Gastroesophageal sphincter (tissue), 4 donors: ENCODE data around the gene TRAPPC11. TPM values are rescaled to one million over a fixed set of nuclear protein-coding genes. Genes with fewer than 3 reads are reported as not detected.

Source experiments
- ATAC-seq: fragments of 150-250 bp; one replicate; pipeline ENCODE4 v1.9.1; 2016; ENCODE audit warnings: mild to moderate bottlenecking, moderate library complexity
- H3K27ac ChIP-seq, 4 donors: fragments of 200-600 bp; sonication (generic) in 3 of 4; 1 replicate in 3 of 4; 2 replicates in 1 of 4; pipeline ENCODE4 v1.5.1; 2016 to 2019
- H3K27me3 ChIP-seq: fragments of 200-600 bp; sonication (generic); one replicate; pipeline ENCODE4 v1.5.1; 2019
- H3K36me3 ChIP-seq, 2 donors: fragments of 200-600 bp; sonication (generic); one replicate each; pipeline ENCODE4 v1.5.1; 2019; ENCODE audit warnings: control low read depth in 1 of 2
- H3K4me1 ChIP-seq, 3 donors: fragments of 200-600 bp; sonication (generic); 1 replicate in 2 of 3; 2 replicates in 1 of 3; pipeline ENCODE4 v1.5.1; 2016 to 2019; ENCODE audit warnings: control low read depth in 2 of 3
- H3K4me3 ChIP-seq, 2 donors: fragments of 200-600 bp; sonication (generic); one replicate each; pipeline ENCODE4 v1.5.1; 2019; ENCODE audit warnings: mild to moderate bottlenecking in 1 of 2, moderate library complexity in 1 of 2
- H3K9me3 ChIP-seq, 3 donors: fragments of 200-600 bp; sonication (generic); one replicate each; pipeline ENCODE4 v1.5.1; 2017 to 2019; ENCODE audit warnings: control low read depth in 2 of 3
- EP300 ChIP-seq: sonication (generic); formaldehyde crosslinking; IDR thresholded peaks from one replicate; pipeline ENCODE4 v1.6.1; 2017; ENCODE audit warnings: antibody characterized with exemption, mild to moderate bottlenecking
- POLR2A ChIP-seq, 2 donors: fragments of 450-650 bp; IDR thresholded peaks; one replicate each; pipeline ENCODE4 v1.6.1; 2017; ENCODE audit warnings: antibody characterized with exemption in 2 of 2, mild to moderate bottlenecking in 2 of 2, moderate library complexity in 1 of 2
- POLR2AphosphoS5 ChIP-seq: sonication (generic); formaldehyde crosslinking; IDR thresholded peaks from one replicate; pipeline ENCODE4 v1.6.1; 2017; ENCODE audit warnings: antibody characterized with exemption
- WGBS, 2 donors: methylation state at CpG; one replicate each; pipeline ENCODE4 v1.1.5; 2018; ENCODE audit warnings: low coverage in 1 of 2; 5-methylcytosine and 5-hydroxymethylcytosine counted together
- total RNA-seq, 4 donors: library from RNA; depleted of rRNA; stranded (reverse); fragments of >200 nt; gene quantifications; one replicate each; pipeline ENCODE4 v1.1.0, GENCODE V29; 2016
- TF ChIP-seq, protein P1 (sequence below), 4 experiments: fragments of 200-600 bp in 2 of 4; fragments of 450-650 bp in 2 of 4; sonication (generic) in 1 of 4; IDR thresholded peaks; one replicate each; pipeline ENCODE4 v1.5.1; 2017 to 2019; ENCODE audit warnings: antibody characterized with exemption in 4 of 4, mild to moderate bottlenecking in 2 of 4, moderate library complexity in 2 of 4

The TRAPPC11 gene
- total RNA-seq: 10 to 100 TPM; 42.1 to 57.5 (median 54.7) TPM

DNA sequence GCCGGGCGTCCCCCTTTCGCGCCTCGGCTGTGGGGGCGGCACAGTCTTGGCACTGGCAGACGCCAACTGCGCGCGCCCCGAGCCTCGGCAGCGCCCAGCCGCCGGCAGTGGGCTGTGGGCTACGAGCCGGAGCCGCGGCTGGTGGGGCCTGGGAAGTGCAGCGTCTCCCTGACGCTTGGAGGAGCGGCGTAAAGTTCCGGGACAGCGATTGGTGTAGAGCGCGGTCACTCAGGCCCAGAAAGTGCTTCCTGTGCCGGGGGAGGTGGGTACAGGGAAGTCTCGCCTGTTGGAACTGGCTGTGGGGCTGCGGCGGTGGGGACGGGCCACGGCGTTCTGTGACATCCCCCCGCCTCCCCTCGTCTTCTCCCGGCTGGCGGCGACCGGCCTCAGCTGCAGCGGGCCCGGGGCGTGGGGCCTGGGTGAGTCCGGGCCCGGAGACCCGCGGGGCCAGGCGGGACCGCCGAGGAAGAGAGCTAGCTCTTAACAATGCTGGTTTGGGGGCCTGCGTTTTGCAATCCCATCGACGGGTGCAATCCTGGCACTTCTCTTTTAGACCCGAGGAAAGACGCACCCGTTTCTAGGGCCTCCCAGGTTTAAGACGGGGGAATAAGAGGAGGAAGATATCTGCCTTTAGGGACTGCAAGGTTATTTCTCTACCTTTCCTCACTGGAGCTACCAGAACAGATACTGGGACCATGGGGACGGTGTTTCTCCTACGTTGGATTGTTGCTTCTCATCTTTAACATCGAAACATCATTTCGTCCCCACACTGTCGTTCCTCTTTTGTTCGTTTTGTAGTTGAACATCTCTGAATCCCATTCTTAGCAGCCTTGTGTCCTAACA lies at the start of gene TRAPPC11, which contains the start of gene RWDD4:
TSS of gene TRAPPC11 (plus strand) at position 265 of the 843 bp plus-strand sequence. CDS start 4,575 bp downstream, outside the sequence.
TSS of gene RWDD4 (minus strand) at position 157 of the 843 bp plus-strand sequence. CDS start 233 bp downstream, outside the sequence.
- 0% methylated on average over 8 to 13 of the region's 63 CpGs for WGBS, 2 donors
- ATAC-seq: peak; percentile 100

GRCh38 chr4:183610033-183610432 lies 49.1 kb upstream of the TRAPPC11 start:
- peak; percentile 53 for ATAC-seq
- H3K4me3 ChIP-seq: no peak overlapping the region
- 100% methylated on average over 1 of the region's 2 CpGs; no CpG with 5 or more reads in 1 of the 2 donors for WGBS, 2 donors
- no peaks in the 10 kb centered on the region for H3K4me1 ChIP-seq
- no peaks in the 10 kb centered on the region for H3K9me3 ChIP-seq
- H3K27me3 ChIP-seq: peaks cover 5% of the 10 kb centered on the region
- TF ChIP-seq, protein P1, sequence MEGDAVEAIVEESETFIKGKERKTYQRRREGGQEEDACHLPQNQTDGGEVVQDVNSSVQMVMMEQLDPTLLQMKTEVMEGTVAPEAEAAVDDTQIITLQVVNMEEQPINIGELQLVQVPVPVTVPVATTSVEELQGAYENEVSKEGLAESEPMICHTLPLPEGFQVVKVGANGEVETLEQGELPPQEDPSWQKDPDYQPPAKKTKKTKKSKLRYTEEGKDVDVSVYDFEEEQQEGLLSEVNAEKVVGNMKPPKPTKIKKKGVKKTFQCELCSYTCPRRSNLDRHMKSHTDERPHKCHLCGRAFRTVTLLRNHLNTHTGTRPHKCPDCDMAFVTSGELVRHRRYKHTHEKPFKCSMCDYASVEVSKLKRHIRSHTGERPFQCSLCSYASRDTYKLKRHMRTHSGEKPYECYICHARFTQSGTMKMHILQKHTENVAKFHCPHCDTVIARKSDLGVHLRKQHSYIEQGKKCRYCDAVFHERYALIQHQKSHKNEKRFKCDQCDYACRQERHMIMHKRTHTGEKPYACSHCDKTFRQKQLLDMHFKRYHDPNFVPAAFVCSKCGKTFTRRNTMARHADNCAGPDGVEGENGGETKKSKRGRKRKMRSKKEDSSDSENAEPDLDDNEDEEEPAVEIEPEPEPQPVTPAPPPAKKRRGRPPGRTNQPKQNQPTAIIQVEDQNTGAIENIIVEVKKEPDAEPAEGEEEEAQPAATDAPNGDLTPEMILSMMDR (IDR thresholded peaks at IDR 0.05): no peak
- no peak for TF ChIP-seq POLR2A (IDR thresholded peaks at IDR 0.05)
- TF ChIP-seq EP300: no peak
- no peak overlapping the region for H3K27ac ChIP-seq
- H3K36me3 ChIP-seq: no peaks in the 10 kb centered on the region

More for the DNA sequence above, at the start of gene TRAPPC11, which contains the start of gene RWDD4:
- Histone ChIP-seq H3K36me3 (peaks cover 0 to 26% of the 10 kb centered on the region in 2 donors), H3K9me3 (no peaks in the 10 kb centered on the region), H3K27ac (peak within 1 kb of the TSS; percentile 72 to 94 (median 92)), H3K4me1 (peaks cover 4 to 51% (median 8%) of the 10 kb centered on the region in 3 donors), H3K27me3 (no peaks in the 10 kb centered on the region), H3K4me3 (peak within 1 kb of the TSS; percentile 87 to 96)
- TF ChIP-seq EP300 (no peak), POLR2AphosphoS5 (peak; percentile 89), POLR2A (IDR thresholded peaks at IDR 0.05) (peak; percentile 90 to 94)
- TF ChIP-seq, protein P1 (IDR thresholded peaks at IDR 0.05): peak in 3 of 4 experiments; percentile 13 to 70 (median 69)

DNA sequence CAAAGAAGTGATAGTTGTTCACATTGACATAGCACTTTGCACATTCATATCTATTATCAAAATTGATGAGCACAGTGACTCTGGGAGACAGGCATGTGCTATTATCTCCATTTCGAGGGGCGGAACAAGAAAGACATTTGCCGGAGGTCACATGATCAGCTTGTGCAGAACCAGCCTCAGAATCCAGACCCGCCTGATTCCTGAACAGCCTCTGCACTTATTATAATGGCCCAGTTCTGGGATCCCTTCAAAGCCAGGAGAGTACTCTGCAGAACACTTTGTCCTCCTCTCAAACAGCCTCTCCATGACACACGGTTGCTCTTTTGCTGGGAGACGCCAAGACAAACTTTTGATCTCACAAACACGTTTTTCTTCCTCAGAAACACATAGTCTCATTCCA lies 48.5 kb upstream of the TRAPPC11 start:
- no peak overlapping the region for H3K4me3 ChIP-seq
- H3K9me3 ChIP-seq: no peaks in the 10 kb centered on the region
- H3K36me3 ChIP-seq: no peaks in the 10 kb centered on the region
- peaks cover 5% of the 10 kb centered on the region for H3K27me3 ChIP-seq
- peak; percentile 69 for ATAC-seq
- TF ChIP-seq, protein P1 (IDR thresholded peaks at IDR 0.05): no peak
- TF ChIP-seq EP300 (no peak), POLR2AphosphoS5 (no peak), POLR2A (IDR thresholded peaks at IDR 0.05) (no peak)
- H3K27ac ChIP-seq: no peak overlapping the region
- 56 to 70% methylated on average over 5 to 7 of the region's 7 CpGs for WGBS, 2 donors
- no peaks in the 10 kb centered on the region for H3K4me1 ChIP-seq

GRCh38 chr4:183611210-183611830 lies 47.8 kb upstream of the TRAPPC11 start:
- no peak for ATAC-seq
- Histone ChIP-seq H3K4me1 (no peaks in the 10 kb centered on the region), H3K27me3 (peaks cover 5% of the 10 kb centered on the region), H3K4me3 (no peak overlapping the region), H3K27ac (no peak overlapping the region), H3K9me3 (no peaks in the 10 kb centered on the region), H3K36me3 (no peaks in the 10 kb centered on the region)
- TF ChIP-seq EP300 (no peak), POLR2AphosphoS5 (no peak), POLR2A (IDR thresholded peaks at IDR 0.05) (no peak)
- TF ChIP-seq, protein P1 (IDR thresholded peaks at IDR 0.05): no peak
- WGBS, 2 donors: 82 to 85% methylated on average over 6 to 14 of the region's 15 CpGs
